Stimulated activated CD4-positive, alpha-beta T cell treated with anti-CD3 and anti-CD28 coated beads, Interleukin-12 subunit alpha, Interleukin-12 subunit beta, amount 100 ng/mL, for 48 hours (primary cell): ENCODE results near the gene RNASE3.
"Not testable (repeated sequence)": the region's sequence is repeated elsewhere in the genome, so short reads cannot be mapped to it uniquely, and the experiment has no call there.

Experiments
- DNase-seq, 3 donors: peaks; one replicate each; pipeline ENCODE4 v3.0.0-alpha.2; 2020; ENCODE audit warnings: low read depth in 2 of 3, low spot score in 1 of 3

The RNASE3 gene

DNA sequence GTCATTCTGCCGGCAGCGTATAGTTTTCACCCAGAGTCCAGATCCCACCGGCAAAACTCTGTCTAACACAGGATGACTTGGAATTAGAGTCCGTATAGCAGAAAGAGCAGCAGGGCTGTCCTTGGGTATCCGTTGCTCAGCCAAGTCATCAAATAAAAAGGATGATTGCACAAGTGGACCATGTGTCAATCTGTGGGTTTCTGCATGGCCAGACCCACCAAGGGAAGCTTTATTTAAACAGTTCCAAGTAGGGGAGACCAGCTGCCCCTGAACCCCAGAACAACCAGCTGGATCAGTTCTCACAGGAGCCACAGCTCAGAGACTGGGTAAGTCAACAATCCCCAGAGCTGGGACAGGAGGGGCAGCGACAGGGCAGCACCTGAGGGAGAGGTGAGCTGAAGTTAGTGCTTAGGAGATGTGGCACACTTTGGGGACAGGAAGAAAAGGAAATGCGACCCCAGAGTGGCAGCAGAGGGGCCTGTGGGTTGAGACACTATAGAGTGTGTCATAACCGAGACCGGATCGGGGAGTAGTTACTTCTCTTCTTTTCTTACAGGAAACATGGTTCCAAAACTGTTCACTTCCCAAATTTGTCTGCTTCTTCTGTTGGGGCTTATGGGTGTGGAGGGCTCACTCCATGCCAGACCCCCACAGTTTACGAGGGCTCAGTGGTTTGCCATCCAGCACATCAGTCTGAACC is at the start of gene RNASE3:
RNASE3 (plus strand) TSS at position 260 of the 700 bp plus-strand sequence; CDS start at position 562, 302 bp downstream.
- DNase-seq, result not testable (repeated sequence)

- no peak for DNase-seq
Measured at GRCh38 chr14:20846560-20846959, 44.6 kb upstream of the RNASE3 start.

GRCh38 chr14:20848316-20848954 is 42.8 kb upstream of the RNASE3 start:
- no peak for DNase-seq

DNA sequence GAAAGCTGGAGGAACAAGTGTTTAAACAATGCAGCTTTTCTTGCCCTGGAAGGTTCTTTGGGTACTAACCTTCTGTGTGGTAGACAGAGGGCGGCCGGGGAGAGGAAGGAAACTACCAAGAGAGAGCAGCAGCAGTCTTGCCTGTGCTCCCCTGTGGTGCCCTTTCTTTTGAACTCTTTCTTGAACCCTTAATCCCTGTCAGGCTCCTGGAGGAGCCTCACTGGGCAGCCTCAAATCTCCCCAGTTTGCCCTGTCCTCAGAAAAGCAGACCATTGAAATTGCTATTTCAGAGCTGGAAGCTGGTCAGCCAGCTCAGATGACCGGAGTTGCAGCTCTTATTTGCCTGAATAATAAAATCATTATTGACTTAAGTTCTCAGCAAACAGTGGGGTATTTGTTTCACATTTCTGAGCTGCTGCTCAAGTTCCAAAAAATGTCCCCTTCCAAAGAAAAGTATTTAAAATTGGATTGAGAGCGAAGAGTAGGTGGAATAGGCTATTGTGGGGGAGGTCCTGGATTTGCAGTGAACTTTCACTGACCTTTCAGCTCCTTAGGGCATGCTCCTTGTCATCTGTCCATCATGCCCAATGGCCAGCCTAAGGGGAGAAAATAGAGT is 42.1 kb upstream of the RNASE3 start:
- no peak for DNase-seq

DNA sequence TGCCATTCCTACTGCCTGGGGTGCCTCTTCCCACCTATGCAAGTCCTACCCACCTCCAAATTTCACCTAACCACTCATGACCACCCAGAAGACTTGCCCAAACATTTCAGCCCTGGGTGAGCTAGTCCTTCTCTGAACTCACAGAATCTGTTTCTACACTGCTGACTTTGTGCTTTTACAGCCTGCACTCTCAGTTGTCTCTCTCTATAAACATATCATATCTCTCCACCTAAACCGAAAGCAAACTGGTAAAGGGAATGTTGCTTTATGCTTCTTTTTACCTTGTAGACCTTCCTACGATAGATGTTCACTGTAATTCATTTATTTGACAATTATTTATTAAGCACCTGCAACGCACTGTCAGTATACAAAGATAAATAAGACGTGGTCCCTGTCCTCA is 38.1 kb upstream of the RNASE3 start:
- no peak for DNase-seq

- DNase-seq, result peak in 2 of 3 donors; percentile 13 to 30
Measured at GRCh38 chr14:20855652-20856291, 35.4 kb upstream of the RNASE3 start.

DNA sequence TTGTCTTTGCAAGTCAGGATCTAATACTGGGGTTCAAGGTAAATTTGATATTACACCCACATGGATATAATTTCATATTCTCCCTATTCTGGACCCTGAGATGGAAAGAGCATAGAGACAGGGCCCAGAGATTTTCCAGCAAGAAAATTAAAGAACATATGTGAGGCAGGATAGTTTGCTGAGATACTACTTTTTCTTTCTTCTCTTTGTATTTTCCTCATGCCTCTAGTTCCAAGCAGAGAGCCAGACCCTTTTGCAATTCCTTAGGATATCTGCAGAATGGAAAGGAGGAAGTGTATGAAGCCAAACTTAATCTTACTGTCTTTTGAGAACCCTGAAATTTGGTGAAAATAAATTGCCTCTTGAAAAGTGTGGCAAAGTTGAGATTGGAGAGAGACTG is 34.0 kb upstream of the RNASE3 start:
- no peak for DNase-seq

DNA sequence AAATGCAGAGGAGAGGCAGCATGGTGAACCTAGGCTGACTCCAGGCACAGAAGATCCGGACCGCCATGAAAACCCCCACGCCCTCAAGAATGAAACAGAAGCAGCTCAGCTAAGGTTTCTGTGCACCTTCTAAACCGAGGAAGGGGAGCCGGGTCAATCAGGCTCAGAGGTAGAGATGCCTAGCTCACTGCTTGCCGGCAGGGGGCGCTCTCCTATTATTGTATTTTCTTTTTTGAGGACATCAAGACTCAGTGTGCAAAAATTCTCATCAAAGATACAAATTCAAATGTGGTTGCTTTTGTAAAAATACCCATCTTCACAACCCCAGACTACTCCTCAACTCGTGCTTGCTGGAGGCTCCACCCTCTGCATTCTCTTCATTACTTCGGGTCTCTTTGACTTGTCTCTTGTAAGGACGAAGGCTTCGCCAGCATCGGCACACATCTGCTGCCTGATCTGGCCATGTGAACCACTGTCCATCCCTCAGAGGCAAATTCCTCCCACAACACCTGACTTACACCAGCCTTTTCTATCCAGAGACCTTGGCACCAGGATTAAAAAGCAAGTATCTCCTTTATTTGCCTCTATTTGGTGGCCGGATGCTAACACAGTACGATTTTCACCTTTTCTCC is 33.4 kb upstream of the RNASE3 start:
- peak; percentile 39 to 79 (median 47) for DNase-seq

- DNase-seq, result no peak
Measured at GRCh38 chr14:20866194-20866593, 25.0 kb upstream of the RNASE3 start.

DNA sequence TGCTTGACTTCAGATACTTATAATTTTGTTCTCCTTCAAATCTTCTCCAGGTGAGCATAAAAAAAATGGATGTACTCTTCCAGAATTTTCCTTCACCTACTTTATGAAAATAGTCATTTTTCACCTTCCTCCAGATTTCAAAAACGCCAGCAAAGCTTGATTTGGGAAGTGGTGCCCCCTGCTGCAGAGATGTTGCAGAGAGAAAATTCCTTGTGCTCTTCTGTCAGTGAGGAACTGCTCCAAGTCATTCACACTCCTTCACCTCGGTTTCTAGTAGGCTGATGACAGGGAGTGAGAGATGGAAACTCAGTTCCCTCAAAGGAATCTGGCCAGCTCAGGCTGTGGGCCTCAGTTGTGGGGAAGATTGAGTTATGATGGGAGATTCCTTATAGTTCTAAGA is 24.2 kb upstream of the RNASE3 start:
- no peak for DNase-seq

- peak; percentile 82 to 84 (median 82) for DNase-seq
Measured at GRCh38 chr14:20873370-20874177, 17.6 kb upstream of the RNASE3 start.

DNA sequence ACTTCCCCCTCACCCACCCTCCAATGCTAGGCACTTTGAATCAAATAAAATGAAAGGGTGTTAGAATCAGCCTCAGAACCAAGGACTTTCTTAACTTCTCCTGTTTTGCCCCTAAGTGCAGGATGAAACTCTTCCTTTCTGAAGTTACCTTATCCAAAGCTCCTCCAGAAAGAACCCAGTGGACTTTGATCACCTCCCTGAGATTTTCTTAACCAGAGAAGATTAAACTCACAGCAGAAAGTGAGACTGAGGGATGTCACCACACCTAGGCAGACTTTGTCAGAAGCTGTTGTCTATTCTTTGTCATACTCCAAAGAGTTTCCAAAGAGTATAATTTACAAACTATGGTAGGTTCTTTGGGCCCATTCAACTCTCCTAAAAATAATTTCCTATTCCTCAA is 14.2 kb upstream of the RNASE3 start:
- DNase-seq, result no peak

GRCh38 chr14:20878695-20879094 is 12.5 kb upstream of the RNASE3 start:
- no peak for DNase-seq

DNA sequence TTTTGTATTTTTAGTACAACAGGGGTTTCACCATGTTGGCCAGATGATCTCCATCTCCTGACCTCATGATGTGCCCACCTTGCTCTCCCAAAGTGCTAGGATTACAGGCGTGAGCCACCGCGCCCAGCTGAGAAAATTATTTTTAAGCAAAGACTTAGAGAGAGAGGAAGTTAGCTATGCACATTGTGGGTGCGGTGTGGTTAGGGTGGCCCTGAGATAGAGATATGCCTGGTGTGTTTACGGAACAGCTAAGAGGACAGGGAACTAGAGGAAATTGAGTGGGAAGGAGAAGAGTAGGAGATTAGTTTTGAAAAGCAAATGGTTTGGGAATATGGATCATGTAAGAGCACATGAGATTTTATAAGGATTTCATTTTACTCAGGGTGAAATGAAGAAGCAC is 10.0 kb upstream of the RNASE3 start:
- not testable (repeated sequence) for DNase-seq

DNA sequence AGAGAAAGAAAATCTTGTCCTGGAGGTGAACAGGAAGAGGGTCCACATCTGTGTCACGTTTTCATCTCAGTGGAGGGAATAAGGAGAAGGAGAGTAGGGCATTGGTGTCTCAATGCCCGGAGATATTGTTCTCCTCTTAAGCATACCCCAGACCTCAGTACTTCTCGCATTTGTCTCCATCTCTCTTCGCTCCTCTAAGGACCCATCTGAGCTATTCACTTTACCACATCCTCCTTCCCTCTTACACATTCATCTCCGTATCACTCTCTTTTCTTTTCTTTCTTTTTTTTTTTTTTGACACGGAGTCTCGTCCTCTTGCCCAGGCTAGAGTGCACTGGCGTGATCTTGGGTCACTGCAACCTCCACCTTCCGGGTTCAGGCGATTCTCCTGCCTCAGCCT is 8.4 kb upstream of the RNASE3 start:
- not testable (repeated sequence) for DNase-seq

DNA sequence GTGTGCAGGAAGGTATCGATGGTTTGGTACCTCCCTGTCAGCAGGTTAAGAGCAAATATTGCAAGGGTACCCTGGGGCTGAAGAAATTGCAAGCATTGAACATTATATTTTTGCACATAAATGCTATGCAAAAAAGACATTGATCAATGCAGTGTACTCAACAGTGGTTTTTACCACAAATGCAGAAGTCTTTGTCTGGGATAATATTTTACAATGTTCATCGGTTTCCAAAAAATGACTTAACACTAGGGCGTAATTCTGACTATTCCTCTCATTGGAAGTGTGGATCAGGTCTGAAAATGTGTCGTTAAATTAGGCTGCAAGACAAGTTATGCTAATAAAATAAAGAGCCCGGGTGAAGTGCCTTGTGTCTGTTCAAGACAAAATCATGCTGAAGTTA is 2.8 kb upstream of the RNASE3 start:
- DNase-seq, result not testable (repeated sequence)

DNA sequence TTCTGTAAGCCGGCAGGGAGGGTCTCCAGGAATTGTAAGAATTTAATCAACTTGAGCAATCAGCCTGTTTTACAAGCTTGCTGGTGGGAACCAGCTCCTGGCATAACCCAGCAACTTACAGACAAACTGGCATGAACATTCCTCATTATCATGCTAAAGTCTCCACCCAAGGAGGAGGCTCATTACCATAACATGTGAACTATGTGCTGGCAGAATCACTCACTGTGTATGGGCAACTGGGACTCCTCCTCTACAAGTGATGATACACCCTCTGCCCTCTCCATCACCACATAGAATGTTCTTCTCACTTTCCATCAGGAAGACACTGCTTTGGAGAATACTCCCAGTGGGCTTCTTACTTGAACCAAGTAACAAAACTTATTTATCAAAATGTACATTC is 4.1 kb downstream of the RNASE3 start:
- not testable (repeated sequence) for DNase-seq

DNA sequence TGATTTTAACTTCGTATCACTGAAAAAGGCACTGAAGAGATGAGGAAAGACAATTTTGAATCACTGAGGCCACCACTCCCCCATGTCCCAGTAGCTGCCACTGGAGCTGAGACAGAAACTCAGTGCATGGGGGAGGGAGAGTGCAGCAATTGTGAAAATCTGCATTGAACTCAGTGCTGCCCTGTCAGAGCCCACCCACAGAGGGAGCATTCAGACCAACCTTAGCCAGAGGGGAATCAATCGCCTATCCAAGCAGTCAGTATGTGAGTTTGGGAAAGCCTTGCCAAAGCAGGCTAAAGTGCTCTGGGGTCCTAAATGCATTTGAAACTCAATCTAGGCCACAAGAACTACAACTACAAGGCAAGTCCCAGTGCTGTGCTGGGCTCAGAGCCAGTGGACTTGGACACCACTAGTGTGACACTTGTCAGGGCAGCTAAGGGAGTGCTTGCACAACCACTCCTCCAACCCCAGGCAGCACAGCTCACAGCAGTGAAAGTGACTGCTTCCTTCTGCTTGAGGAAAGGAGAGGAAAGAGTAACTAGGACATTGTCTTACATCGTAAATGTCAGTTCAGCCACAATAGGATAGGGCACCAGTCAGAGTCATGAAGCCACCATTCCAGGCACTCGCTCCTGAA is 13.3 kb downstream of the RNASE3 start:
- DNase-seq, result no peak

DNA sequence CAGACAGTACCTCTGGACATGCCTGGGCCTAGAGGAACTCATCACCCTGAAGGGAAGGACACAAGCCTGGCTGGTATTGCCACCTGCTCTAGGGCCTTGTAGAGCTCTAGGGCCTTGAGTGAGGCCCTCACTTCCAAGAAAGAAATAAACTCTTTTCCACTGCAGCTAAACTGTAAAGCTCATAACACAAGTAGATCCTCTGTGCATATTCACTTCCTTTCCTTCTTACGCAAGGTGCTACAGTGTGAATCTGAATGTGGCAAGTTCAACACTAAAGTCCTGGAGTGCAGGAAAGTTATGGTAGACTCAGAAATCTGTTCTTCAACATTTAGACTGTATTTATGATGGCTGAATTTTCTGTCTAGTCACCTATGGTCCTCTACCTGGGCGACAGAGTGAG is 14.5 kb downstream of the RNASE3 start:
- no peak for DNase-seq

DNA sequence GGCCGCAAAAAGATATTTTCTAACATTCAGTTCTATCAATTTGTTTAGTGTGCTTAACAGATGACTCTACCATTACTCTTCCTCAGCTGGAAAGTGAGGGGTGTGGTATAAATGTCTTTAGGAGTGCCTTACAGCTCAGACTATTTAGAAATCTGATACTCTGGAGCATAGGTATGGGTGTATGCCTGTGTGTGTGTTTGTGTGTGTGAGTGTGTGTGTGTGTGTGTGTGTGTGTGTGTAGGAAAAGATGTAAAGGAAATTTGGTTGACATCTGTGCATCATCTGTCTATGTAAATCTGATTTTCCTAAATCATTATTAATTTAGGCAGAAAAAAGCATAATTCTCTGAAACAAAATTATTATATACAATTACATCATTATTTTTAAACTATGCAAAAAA is 16.0 kb downstream of the RNASE3 start:
- DNase-seq, result no peak
